Measurements from ENCODE around the gene ACTR2.
A peak's percentile ranks its signal among the peaks of the same experiment; 100 is the strongest.

The ACTR2 gene

DNA sequence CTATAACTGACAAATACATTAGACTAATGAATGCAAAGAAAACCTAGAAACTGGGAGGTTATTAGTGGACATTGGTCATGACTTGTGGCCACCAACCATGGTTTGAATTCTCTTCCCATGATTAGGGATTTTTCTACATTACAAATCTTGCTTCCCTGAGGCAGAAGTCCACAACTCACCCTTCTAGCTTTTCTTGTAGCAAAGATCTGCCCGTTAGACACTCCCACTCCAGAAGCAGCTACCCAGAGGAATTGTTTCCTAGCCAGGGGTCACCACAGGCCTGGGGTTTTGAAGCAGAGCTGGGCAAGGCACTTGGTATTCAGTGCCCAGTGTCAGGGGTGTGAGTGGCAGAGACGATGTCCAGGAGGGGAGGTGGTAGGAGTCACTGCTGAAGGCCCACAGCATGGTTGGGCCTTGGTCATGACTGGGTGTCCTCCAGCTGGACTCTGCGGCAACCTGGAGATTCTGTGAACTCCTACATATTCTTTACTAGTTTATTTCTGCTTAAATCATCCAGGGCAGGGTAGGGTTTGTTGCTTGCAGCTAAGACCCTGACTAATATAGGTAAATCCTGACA lies 54.9 kb downstream of the ACTR2 start:
- peak; percentile 60 for DNase-seq

DNA sequence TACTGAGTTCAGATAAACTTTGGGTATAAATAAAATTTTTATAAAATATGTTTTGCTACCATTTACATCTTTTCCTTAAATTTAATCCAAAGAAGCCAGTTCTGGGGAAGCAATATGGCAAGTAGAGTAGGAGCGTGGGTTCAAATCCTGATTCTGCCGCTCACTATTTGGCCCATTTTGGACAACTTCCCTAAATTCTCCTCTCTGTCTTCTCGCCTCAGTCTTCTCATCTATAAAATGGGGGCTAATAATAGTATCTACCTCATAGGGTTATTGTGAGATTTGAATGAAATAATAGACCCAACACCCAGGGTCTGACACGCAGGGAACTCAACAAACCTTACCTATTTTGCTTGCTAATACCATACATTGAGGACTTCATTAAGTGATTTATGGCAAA lies 59.7 kb downstream of the ACTR2 start:
- DNase-seq: no peak

- DNase-seq: no peak
Observed at GRCh38 chr2:65291216-65292105, 63.8 kb downstream of the ACTR2 start.

DNA sequence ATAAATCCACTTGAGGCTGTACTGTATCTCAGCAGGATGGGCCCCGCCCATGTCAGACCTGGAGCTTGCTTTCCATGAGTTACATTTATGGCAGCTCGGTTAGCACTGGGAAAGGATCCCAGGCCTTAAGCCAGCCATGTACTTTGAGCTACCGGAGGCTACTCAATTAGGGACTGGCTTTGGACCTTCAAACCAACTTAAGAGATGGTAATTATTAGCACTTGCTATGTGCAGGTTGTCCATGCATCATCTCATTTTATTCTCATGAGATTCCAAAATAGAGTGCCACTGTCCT lies 64.4 kb downstream of the ACTR2 start:
- no peak for DNase-seq

DNA sequence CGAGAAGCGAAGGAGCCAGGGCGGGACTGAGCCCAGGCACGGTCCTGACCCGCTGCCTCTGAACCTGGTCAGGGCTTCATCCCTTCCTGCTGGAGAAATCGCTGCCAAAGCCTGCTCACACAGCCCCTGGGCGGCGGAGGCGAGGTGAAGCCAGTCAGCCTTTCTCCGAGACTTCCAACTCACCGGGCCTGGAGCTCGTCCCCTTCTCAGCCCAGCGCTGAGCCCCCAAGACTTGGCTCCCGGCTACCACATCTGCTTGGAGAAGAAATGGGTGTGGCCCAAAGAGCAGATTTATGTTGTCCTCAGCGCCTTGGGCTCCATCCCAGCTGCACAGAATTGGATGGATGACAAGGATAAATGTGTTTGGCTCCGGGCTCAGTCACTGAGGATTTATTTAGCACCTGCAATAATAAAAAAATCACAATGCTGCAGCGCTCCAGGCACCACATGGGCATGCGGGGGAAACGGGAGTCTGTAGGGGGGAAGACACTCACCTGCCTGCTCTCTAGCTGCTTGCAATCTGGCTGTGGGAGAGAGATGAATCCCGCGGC lies 64.9 kb downstream of the ACTR2 start:
- no peak for DNase-seq

- no peak for DNase-seq
Observed at GRCh38 chr2:65293376-65293775, 65.7 kb downstream of the ACTR2 start.

- no peak for DNase-seq
Observed at GRCh38 chr2:65294136-65294535, 66.5 kb downstream of the ACTR2 start.

- no peak for DNase-seq
Observed at GRCh38 chr2:65294701-65295100, 67.1 kb downstream of the ACTR2 start.

GRCh38 chr2:65296971-65297370 lies 69.3 kb downstream of the ACTR2 start:
- no peak for DNase-seq

- no peak for DNase-seq
Observed at GRCh38 chr2:65297544-65297943, 69.9 kb downstream of the ACTR2 start.

DNA sequence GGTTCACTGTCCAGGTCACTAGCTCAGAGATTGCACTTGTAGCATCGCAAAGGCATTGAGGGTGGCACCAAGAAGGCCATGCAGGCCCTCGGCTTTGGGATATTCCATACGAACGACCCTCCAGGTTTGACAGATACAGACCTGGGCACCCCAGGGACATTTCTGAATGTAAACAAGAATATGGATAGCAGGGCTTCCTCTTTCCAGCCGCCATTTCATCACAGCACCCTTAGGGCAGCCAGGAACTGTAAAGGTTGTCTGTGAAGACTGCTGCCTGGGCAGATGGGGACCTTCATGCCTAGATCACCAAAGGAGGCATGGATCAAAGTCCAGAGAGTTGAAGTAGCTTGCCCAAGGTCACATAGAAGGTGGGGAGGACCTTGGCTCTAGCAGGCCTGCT lies 70.5 kb downstream of the ACTR2 start:
- no peak for DNase-seq

GRCh38 chr2:65299246-65299645 lies 71.6 kb downstream of the ACTR2 start:
- DNase-seq: no peak

GRCh38 chr2:65300134-65300760 lies 72.6 kb downstream of the ACTR2 start:
- DNase-seq: no peak

DNA sequence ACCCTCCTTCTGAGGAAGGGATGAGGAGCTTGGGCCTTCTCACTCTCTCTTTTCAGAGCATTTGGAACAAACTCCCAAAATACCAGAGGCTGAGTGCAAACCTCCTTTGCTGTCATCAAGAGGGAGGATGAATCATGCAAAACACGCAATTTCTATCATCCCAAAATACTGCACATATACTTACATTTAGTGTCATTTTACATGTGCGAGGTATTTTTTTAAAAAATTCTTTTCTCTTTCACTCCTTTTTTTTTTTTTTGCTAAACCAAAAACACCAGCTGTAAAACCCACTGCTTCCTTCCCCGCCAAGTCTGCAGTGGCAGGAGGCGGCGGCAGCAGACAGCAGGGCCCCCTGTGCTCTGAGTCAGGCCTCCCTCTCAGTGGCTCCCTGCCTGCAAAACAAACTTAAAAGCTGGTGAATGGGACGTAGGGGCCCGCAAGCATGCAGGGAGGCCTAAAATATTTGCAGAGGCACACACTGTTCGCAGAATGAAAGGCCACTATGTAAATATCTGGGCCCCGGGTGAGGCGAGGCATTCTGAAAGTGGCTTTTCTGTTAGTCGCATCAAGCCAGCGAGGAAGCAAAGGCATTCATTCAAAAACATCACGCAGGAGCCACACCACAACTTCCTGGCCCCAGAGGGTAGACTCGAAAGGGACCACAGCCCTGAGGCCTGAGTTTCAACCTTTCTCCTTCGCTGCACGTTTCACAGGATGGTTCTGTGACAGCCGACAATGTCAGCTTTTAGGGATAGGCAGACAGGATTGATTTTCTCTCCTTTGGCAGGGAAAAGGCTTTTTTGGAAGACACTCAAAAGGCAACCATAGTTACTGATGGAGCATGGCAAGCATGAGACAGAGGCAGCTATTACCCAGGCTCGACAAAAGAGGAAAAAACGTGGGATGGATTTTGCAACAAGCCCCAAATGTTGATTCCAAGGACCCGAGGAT lies 73.4 kb downstream of the ACTR2 start:
- DNase-seq: peak; percentile 82

DNA sequence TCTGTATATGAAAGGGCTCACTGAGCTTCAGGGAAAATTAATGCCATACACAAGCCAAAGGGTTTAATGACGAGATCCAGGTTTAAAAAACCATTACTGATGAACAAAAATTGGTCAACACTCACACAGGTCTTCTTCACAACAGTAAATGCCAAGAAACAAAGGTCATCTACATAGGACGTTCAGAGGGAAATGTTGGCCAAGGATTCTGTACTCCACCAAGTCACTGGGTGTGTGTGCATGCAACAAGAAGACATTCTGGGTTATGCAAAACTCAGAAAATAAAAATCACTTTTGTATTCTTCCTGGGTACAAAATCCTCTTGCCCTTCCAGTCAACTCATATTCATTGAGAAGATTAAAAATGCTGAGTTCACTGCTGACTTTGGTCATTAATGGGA lies 78.3 kb downstream of the ACTR2 start:
- DNase-seq: no peak

- DNase-seq: peak; percentile 83
Observed at GRCh38 chr2:65309699-65310098, 82.1 kb downstream of the ACTR2 start.

DNA sequence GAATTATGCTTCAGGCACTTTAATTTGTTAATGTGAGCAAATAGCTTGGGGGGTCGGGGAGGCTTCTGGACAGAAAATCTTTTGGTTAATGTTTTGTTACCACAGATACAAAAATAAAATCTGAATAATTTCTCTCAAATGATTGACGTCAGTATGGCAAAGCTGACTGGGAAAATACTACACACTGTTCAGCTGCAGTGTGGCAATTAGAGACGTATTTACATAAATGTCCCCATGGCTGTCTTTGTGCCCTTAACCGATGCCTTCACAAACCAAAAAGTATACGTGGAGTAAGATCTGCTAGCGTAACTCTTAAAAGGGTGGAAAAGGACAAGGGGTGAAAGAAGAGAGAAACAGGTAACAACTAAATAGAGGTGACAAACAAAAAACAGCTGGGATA lies 83.4 kb downstream of the ACTR2 start:
- no peak for DNase-seq

DNA sequence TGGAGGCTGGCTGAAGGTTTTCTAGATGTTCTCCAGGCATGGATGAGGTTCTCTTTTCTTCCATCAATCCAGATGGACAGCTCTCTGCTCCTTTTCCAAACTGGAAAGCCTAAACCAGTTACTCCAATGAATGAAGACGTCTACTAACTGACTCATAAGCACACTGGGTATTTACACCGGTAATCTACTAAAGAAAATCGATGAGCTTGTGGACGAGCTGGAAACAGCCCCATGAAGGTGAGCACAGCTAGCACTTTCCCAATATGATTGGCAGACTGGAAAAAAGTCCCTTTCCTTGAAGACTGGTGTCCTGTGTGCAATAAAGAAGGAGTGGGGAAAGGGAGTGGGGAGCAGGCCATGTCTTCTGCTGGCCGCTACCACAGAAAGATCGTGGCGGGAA lies 84.0 kb downstream of the ACTR2 start:
- DNase-seq: no peak

DNA sequence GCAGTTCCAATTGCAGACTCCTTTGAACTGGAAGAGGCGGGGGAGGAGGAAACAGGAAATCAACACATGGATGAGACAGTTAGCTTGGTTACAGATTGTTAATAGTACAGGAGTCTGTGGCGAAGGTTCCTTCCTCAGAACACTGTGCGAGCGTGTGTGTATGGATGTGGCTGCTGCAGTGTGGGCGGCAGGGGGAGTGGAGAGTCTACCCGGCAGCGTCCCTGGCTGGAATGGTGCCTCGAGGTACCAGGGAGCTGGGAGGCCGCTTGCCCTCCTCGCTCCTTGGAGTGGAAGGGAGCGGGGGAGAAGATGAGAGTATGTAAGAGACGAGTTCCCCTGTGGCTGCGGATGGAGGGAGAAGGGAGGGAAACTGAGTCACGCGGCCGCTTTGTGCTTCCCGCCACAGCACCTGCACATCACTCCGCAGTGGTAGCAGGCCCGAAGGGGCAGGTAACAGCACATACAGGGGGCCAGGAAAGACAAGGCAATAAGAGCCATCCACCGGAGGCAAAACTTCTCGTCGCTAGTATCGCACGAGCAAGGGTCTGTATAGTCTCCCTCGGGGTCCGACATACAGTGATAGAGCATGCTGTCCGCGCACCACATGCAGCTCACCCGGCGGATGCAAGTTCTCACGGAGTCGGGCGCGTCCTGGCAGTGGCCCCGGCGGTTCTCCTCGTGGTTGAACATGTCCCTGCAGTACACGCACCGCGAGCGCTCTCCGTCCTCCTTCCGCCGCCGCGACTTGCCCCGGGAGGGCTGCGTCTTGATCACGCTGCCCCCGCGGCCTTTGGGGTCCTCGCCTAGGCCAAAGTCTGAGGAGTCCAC lies 85.7 kb downstream of the ACTR2 start:
- no peak for DNase-seq

DNA sequence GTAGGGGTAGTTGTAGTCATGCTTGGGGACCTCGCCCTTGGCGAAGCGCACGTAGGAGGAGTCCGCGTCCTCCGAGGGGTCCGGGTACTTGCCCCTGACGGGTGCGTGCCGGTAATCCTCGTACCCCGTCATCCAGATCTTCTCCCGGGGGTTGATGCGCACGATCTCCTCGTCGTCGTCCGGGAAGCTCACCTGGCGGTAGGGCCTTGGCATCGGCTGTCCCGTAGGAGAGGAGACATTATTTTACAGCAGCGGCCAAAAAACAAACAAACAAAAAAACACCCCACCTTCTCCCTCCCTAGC lies 86.3 kb downstream of the ACTR2 start:
- DNase-seq: no peak

DNA sequence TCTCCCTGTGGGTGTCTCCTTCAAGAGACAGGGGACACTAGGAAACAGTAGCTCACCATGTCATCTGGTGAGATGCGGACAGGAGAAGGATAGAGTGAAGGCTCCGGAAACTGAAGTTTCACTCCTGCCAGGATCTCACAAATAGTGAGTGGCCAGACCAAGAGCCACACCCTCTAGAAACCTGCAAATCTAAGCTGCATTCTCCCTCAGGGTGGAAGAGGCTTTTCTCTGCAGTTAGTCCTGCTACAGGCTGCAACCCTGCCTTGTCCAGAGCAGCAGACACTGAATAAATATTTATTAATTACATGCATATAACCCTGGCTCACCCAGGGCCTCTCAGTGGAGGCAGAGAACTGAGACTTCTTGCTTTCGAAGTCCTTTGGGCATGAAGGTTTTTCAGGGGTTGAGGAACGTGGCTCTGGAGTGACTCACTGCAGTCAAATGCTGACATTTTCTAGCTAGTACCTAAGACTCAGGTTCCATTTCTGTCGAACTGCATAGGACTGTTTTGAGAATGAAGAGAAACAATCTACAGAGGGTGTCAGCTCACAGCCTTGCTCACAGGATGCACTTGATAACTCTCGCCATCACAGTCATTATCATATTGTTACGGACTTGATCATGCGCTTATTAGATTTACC lies 87.3 kb downstream of the ACTR2 start:
- no peak for DNase-seq

- peak; percentile 83 for DNase-seq
Observed at GRCh38 chr2:65316072-65316471, 88.4 kb downstream of the ACTR2 start.

Measured in islet precursor cell (in vitro differentiated cells).